Measurements from ENCODE around the gene NEGR1.

- TF ChIP-seq POLR2A (IDR thresholded peaks at IDR 0.05), result no peak
- no peak for TF ChIP-seq CTCF (IDR thresholded peaks at IDR 0.05)
These were observed 494.6 kb downstream of the NEGR1 start for GRCh38 chr1:71787699-71788098.

Data from Peyer's patch (tissue), 4 donors.